Aorta (tissue), 5 donors: ENCODE data around the gene DDHD1. TPM values are rescaled to one million over a fixed set of nuclear protein-coding genes. Genes with fewer than 3 reads are reported as not detected.

ENCODE experiments used
- ATAC-seq: fragments of 200-7000 bp; cut with Tn5 transposase; one replicate; pipeline ENCODE4 v1.9.1; 2022; ENCODE audit warnings: moderate library complexity; ENCODE audit not compliant: low FRiP score
- DNase-seq, 2 donors: peaks; one replicate each; pipeline ENCODE4 v3.0.0-alpha.2; 2020
- H3K27ac ChIP-seq, 2 donors: one replicate each; pipeline ENCODE4 v1.5.1; 2013; ENCODE audit warnings: low read length in 2 of 2, mild to moderate bottlenecking in 2 of 2, moderate library complexity in 2 of 2, control low read depth in 1 of 2, inconsistent platforms in 1 of 2, low read depth in 1 of 2
- H3K27me3 ChIP-seq, 2 donors: one replicate each; pipeline ENCODE4 v1.6.1; 2013; ENCODE audit warnings: control low read depth in 1 of 2, low read length in 1 of 2, mild to moderate bottlenecking in 1 of 2, moderate library complexity in 1 of 2; ENCODE audit not compliant: insufficient read depth in 2 of 2, control insufficient read depth in 1 of 2
- H3K36me3 ChIP-seq, 2 donors: one replicate each; pipeline ENCODE4 v1.6.1; 2013; ENCODE audit warnings: control low read depth in 1 of 2, low read length in 1 of 2, mild to moderate bottlenecking in 1 of 2; ENCODE audit not compliant: insufficient read depth in 2 of 2, control insufficient read depth in 1 of 2
- H3K4me1 ChIP-seq, 2 donors: one replicate each; pipeline ENCODE4 v1.6.1; 2013; ENCODE audit warnings: low read length in 2 of 2, control low read depth in 1 of 2, mild to moderate bottlenecking in 1 of 2, moderate library complexity in 1 of 2; ENCODE audit not compliant: insufficient read depth in 2 of 2, control insufficient read depth in 1 of 2
- H3K4me3 ChIP-seq, 2 donors: one replicate each; pipeline ENCODE4 v1.5.1; 2013; ENCODE audit warnings: low read length in 2 of 2, control low read depth in 1 of 2, mild to moderate bottlenecking in 1 of 2
- H3K9me3 ChIP-seq: one replicate; pipeline ENCODE4 v1.6.1; 2013; ENCODE audit warnings: mild to moderate bottlenecking, low read length; ENCODE audit not compliant: control insufficient read depth
- WGBS, 2 donors: extraction: QIAGEN DNeasy Blood & Tissue Kit; methylation state at CpG; one replicate each; pipeline ENCODE4 v1.1.7; 2013; 5-methylcytosine and 5-hydroxymethylcytosine counted together
- intact Hi-C, 2 donors: fragments of 100-400 bp; cut with DNase I; formaldehyde crosslinking; loops; one replicate each; pipeline versions ENCODE4 v1.14.2 to v1.15.0; 2022
- long read RNA-seq, 2 donors: library from polyadenylated mRNA; unstranded; transcript quantifications; one replicate each; pipeline ENCODE4 v2.0.0, GENCODE V29; 2020 to 2021
- polyA plus RNA-seq, 2 donors: library from polyadenylated mRNA; stranded (reverse); fragments of 200-250 nt; gene quantifications; one replicate each; pipeline ENCODE4 v1.2.3, GENCODE V29; 2013
- total RNA-seq, 2 donors: library from RNA; stranded (reverse); fragmentation: NEBNext Ultra II Directional; extraction: Animal tissue kit (Norgen Biotek cat#: 25700); gene quantifications; one replicate each; pipeline ENCODE4 v1.2.1, GENCODE V29; 2021
- donor health status: healthy with polysubstance abuse.
- donor health status: Bipolar disorder and iron deficiency.
- donor health status: DM: no; HTN: no; CAD: no.
- donor health status: DM: no; HTN: no; CAD: no.
- donor health status: DM: yes; HTN: yes; CAD: no.

Gene DDHD1
- 10 to 100 TPM; 21.1 to 29.8 TPM for total RNA-seq
- 1 to 10 TPM; 1.1 to 6.0 TPM for polyA plus RNA-seq
- long read RNA-seq, donor 1, full-length matches to known transcripts: 2 of 18 reads
- long read RNA-seq, donor 1, partial matches to known transcripts: 9 of 18 reads
- long read RNA-seq, donor 1, other reads (novel, unspliced or antisense): 7 of 18 reads
- long read RNA-seq, donor 2, full-length matches to known transcripts: 3 of 8 reads
- long read RNA-seq, donor 2, partial matches to known transcripts: 2 of 8 reads
- long read RNA-seq, donor 2, other reads (novel, unspliced or antisense): 3 of 8 reads

- intact Hi-C loops: loop anchor here in 1 of 2 donors (5.0 kb wide), 1 partner anchor 601 kb away; the partner anchor contains the start of genes GPR137C and TXNDC16
- WGBS, 2 donors: 2% methylated on average over 83 to 93 of the region's 93 CpGs
- peak within 1 kb of the TSS; percentile 44 to 83 for H3K4me3 ChIP-seq
- peaks cover 0 to 2% of the 10 kb centered on the region in 2 donors for H3K4me1 ChIP-seq
- peak; percentile 92 for ATAC-seq
- H3K27ac ChIP-seq: peak within 1 kb of the TSS; percentile 77 to 96
- H3K9me3 ChIP-seq: no peaks in the 10 kb centered on the region
- DNase-seq: peak; percentile 86 to 91
- H3K36me3 ChIP-seq: no peaks in the 10 kb centered on the region
- H3K27me3 ChIP-seq: no peaks in the 10 kb centered on the region
Observed at GRCh38 chr14:53152887-53153701, at the start of gene DDHD1. TSS of gene DDHD1 (minus strand) at chr14:53153323. CDS start at chr14:53153098, 225 bp downstream.

- H3K4me3 ChIP-seq: no peak overlapping the region
- no peaks in the 10 kb centered on the region for H3K4me1 ChIP-seq
- 91% methylated on average over 5 of the region's 5 CpGs for WGBS, 2 donors
- no peaks in the 10 kb centered on the region for H3K36me3 ChIP-seq
- no peak overlapping the region for H3K27ac ChIP-seq
- DNase-seq (no peak), ATAC-seq (no peak)
- no peaks in the 10 kb centered on the region for H3K27me3 ChIP-seq
- intact Hi-C loops: no loop called here
- H3K9me3 ChIP-seq: peaks cover 1% of the 10 kb centered on the region
Observed at GRCh38 chr14:53195949-53196348, 42.8 kb upstream of the DDHD1 start.

- Histone ChIP-seq H3K36me3 (no peaks in the 10 kb centered on the region), H3K27me3 (no peaks in the 10 kb centered on the region), H3K9me3 (no peaks in the 10 kb centered on the region), H3K4me3 (no peak overlapping the region), H3K27ac (no peak overlapping the region), H3K4me1 (no peaks in the 10 kb centered on the region)
- intact Hi-C loops: no loop called here
- no peak for DNase-seq
- ATAC-seq: no peak
- 80 to 81% methylated on average over 7 of the region's 7 CpGs for WGBS, 2 donors
Observed at GRCh38 chr14:53193193-53193592, 40.1 kb upstream of the DDHD1 start.

GRCh38 chr14:53192052-53192760 is 39.1 kb upstream of the DDHD1 start:
- Histone ChIP-seq H3K4me1 (no peaks in the 10 kb centered on the region), H3K36me3 (no peaks in the 10 kb centered on the region), H3K27ac (no peak overlapping the region), H3K9me3 (no peaks in the 10 kb centered on the region), H3K27me3 (no peaks in the 10 kb centered on the region), H3K4me3 (no peak overlapping the region)
- intact Hi-C loops: no loop called here
- no peak for ATAC-seq
- no peak for DNase-seq
- 7 to 18% methylated on average over 2 of the region's 2 CpGs for WGBS, 2 donors

- no peaks in the 10 kb centered on the region for H3K27me3 ChIP-seq
- ATAC-seq (no peak), DNase-seq (no peak)
- no peak overlapping the region for H3K4me3 ChIP-seq
- WGBS, 2 donors: 16 to 18% methylated on average over 2 of the region's 2 CpGs
- intact Hi-C loops: no loop called here
- H3K9me3 ChIP-seq: no peaks in the 10 kb centered on the region
- no peak overlapping the region for H3K27ac ChIP-seq
- H3K36me3 ChIP-seq: no peaks in the 10 kb centered on the region
- no peaks in the 10 kb centered on the region for H3K4me1 ChIP-seq
Observed at GRCh38 chr14:53190938-53191337, 37.8 kb upstream of the DDHD1 start.

GRCh38 chr14:53187921-53188463 is 34.9 kb upstream of the DDHD1 start:
- Histone ChIP-seq H3K27ac (no peak overlapping the region), H3K9me3 (no peaks in the 10 kb centered on the region), H3K36me3 (no peaks in the 10 kb centered on the region), H3K27me3 (no peaks in the 10 kb centered on the region), H3K4me1 (no peaks in the 10 kb centered on the region), H3K4me3 (no peak overlapping the region)
- ATAC-seq (no peak), DNase-seq (no peak)
- intact Hi-C loops: no loop called here
- WGBS, 2 donors: 79 to 82% methylated on average over 5 of the region's 5 CpGs

GRCh38 chr14:53186532-53186931 is 33.4 kb upstream of the DDHD1 start:
- Histone ChIP-seq H3K4me1 (no peaks in the 10 kb centered on the region), H3K27ac (no peak overlapping the region), H3K27me3 (no peaks in the 10 kb centered on the region), H3K4me3 (no peak overlapping the region), H3K9me3 (no peaks in the 10 kb centered on the region), H3K36me3 (no peaks in the 10 kb centered on the region)
- 89 to 90% methylated on average over 1 of the region's 1 CpG for WGBS, 2 donors
- intact Hi-C loops: no loop called here
- ATAC-seq: no peak
- DNase-seq: no peak

GRCh38 chr14:53183611-53184010 is 30.5 kb upstream of the DDHD1 start:
- DNase-seq (no peak), ATAC-seq (no peak)
- Histone ChIP-seq H3K4me1 (no peaks in the 10 kb centered on the region), H3K4me3 (no peak overlapping the region), H3K36me3 (no peaks in the 10 kb centered on the region), H3K27ac (no peak overlapping the region), H3K9me3 (no peaks in the 10 kb centered on the region), H3K27me3 (no peaks in the 10 kb centered on the region)
- 68 to 69% methylated on average over 2 of the region's 2 CpGs for WGBS, 2 donors
- intact Hi-C loops: no loop called here
